ENCODE results near the gene PNLIPRP3. TPM values are rescaled to one million over a fixed set of nuclear protein-coding genes. Genes with fewer than 3 reads are reported as not detected.

Gene PNLIPRP3
- total and polyA plus RNA-seq, 2 of the 8 experiments (the other 6 are each of a cell fraction or from before 2014, with no cell fraction given) = not detected

- CTCF ChIA-PET (ENCODE audit: partially characterized antibody) = interaction anchor here (1.3 to 1.4 kb wide), 3 partner anchors 29 to 50 kb away, joined by 3 to 4 read pairs (median 3); no protein-coding TSS in a partner anchor
- no peak overlapping the region for H2BK20ac ChIP-seq (ENCODE audit: low read length)
- FAIRE-seq (no peak), DNase-seq (ENCODE audit: low read depth in 1 of 2, low spot score in 2 of 2) (no peak)
- no peak overlapping the region for H3K27ac ChIP-seq (ENCODE audit: low read depth, low read length)
- no peak overlapping the region for H3K4me3 ChIP-seq (ENCODE audit: extremely low read depth in 1 of 4, insufficient read depth in 2 of 4, low read depth in 3 of 4, low read length in 4 of 4)
- H3K36me3 ChIP-seq (ENCODE audit: control insufficient read depth in 2 of 4, insufficient read depth in 4 of 4, low read length in 3 of 4) = no peaks in the 10 kb centered on the region
- no peaks in the 10 kb centered on the region for H3K9me3 ChIP-seq (ENCODE audit: insufficient read depth in 2 of 2, low read depth in 1 of 2, low read length in 1 of 2)
- H3K27me3 ChIP-seq (replicated peaks in 1 of 4; ENCODE audit: control insufficient read depth in 3 of 4, extremely low read depth in 1 of 4, insufficient read depth in 3 of 4, low read length in 3 of 4) = no peaks in the 10 kb centered on the region
- H3K18ac ChIP-seq (ENCODE audit: extremely low read depth, low read length) = no peak overlapping the region
- no peak overlapping the region for H2BK5ac ChIP-seq (ENCODE audit: low read depth, low read length)
- H2BK120ac ChIP-seq (replicated peaks; ENCODE audit: low read depth, low read length) = no peak overlapping the region
- no peak overlapping the region for H3K23ac ChIP-seq (ENCODE audit: insufficient read length)
- no peaks in the 10 kb centered on the region for H4K20me1 ChIP-seq (replicated peaks in 1 of 2; ENCODE audit: control insufficient read depth in 1 of 2, insufficient read depth in 2 of 2, low read length in 2 of 2)
- H4K91ac ChIP-seq (replicated peaks; ENCODE audit: insufficient read length, low read length) = no peak overlapping the region
- H3K14ac ChIP-seq (ENCODE audit: insufficient read length) = no peak overlapping the region
- H3K79me1 ChIP-seq (ENCODE audit: low read depth, low read length) = no peaks in the 10 kb centered on the region
- no peak overlapping the region for H3K9ac ChIP-seq (replicated peaks in 1 of 4; ENCODE audit: extremely low read depth in 1 of 4, low read depth in 3 of 4, low read length in 3 of 4)
- H3K79me2 ChIP-seq (ENCODE audit: control insufficient read depth in 1 of 2, insufficient read depth in 2 of 2, low read length in 2 of 2) = no peaks in the 10 kb centered on the region
- POLR2A ChIA-PET (ENCODE audit: partially characterized antibody) = no interaction called here
- no peak overlapping the region for H2AFZ ChIP-seq (ENCODE audit: low read length)
- no peak overlapping the region for H3K4me2 ChIP-seq (ENCODE audit: insufficient read depth in 1 of 2, low read depth in 2 of 2, low read length in 2 of 2)
- 93% methylated on average over 5 of the region's 5 CpGs; no CpG with 5 or more reads in 1 of the 2 experiments for WGBS, 2 experiments (ENCODE audit: extremely low coverage in 1 of 2, insufficient coverage in 1 of 2, insufficient read length in 1 of 2, insufficient replicate concordance in 2 of 2, low coverage in 1 of 2, low lambda C conversion rate in 2 of 2, missing lambda C conversion rate in 1 of 2)
- no peaks in the 10 kb centered on the region for H3K23me2 ChIP-seq (ENCODE audit: low read depth, low read length)
- H3K4ac ChIP-seq (replicated peaks; ENCODE audit: insufficient read length, low read depth, low read length) = no peak overlapping the region
- H2BK12ac ChIP-seq (ENCODE audit: low read depth, low read length) = no peak overlapping the region
- no peak overlapping the region for H2AK5ac ChIP-seq (ENCODE audit: low read depth, low read length)
- H4K8ac ChIP-seq (ENCODE audit: extremely low read depth, insufficient read depth, low read length) = no peak overlapping the region
- no peaks in the 10 kb centered on the region for H3K4me1 ChIP-seq (replicated peaks in 1 of 4; ENCODE audit: control insufficient read depth in 3 of 4, insufficient read depth in 4 of 4, low read length in 3 of 4)
- no peak overlapping the region for H2BK15ac ChIP-seq (ENCODE audit: low read length)
- H4K5ac ChIP-seq (ENCODE audit: insufficient read length, low read depth, low read length) = no peak overlapping the region
- H3K56ac ChIP-seq (replicated peaks; ENCODE audit: insufficient read length, low read depth, low read length) = no peak overlapping the region
- TF ChIP-seq SAP30 (IDR thresholded peaks at IDR 0.05; ENCODE audit: insufficient read depth, insufficient replicate concordance, low read length) (no peak), POLR2AphosphoS5 (IDR thresholded peaks at IDR 0.05; ENCODE audit: low read depth, low read length) (no peak), TAF1 (IDR thresholded peaks at IDR 0.05; ENCODE audit: low read depth, low read length) (no peak), SP4 (IDR thresholded peaks at IDR 0.05; ENCODE audit: low read length) (no peak), RBBP5 (IDR thresholded peaks at IDR 0.05; ENCODE audit: borderline replicate concordance, low read depth, low read length) (no peak), JUN (IDR thresholded peaks at IDR 0.05; ENCODE audit: low read depth, low read length) (no peak), EP300 (IDR thresholded peaks at IDR 0.05; ENCODE audit: borderline replicate concordance in 1 of 2, low read depth in 2 of 2, low read length in 2 of 2) (no peak), ZNF274 (IDR thresholded peaks at IDR 0.05; ENCODE audit: borderline replicate concordance, extremely low read depth, low read length) (no peak), CTCF (IDR thresholded peaks at IDR 0.05; ENCODE audit: control extremely low read depth in 1 of 3, insufficient read depth in 1 of 3, low read depth in 1 of 3, low read length in 3 of 3) (no peak), ATF3 (IDR thresholded peaks at IDR 0.05; ENCODE audit: insufficient read depth, low read depth, low read length) (no peak)
These were observed 12.8 kb downstream of the PNLIPRP3 start for GRCh38 chr10:116440330-116441030.
